NCI-H2171 (cell line): ENCODE measurements around the gene WNT7B.
A peak's percentile ranks its signal among the peaks of the same experiment; 100 is the strongest.

ENCODE experiments used
- DNase-seq: peaks from one replicate; lab custom pipeline; 2025; lab: John Stamatoyannopoulos, UW

Gene WNT7B

GRCh38 chr22:45971408-45972028 lies 5.4 kb downstream of the WNT7B start:
- DNase-seq: no peak

- DNase-seq: no peak
These were observed 6.1 kb downstream of the WNT7B start for GRCh38 chr22:45970705-45971407.

GRCh38 chr22:45969801-45970470 lies 7.0 kb downstream of the WNT7B start:
- no peak for DNase-seq

GRCh38 chr22:45969414-45969799 lies 7.6 kb downstream of the WNT7B start:
- DNase-seq: no peak

GRCh38 chr22:45968751-45969413 lies 8.1 kb downstream of the WNT7B start:
- no peak for DNase-seq

- no peak for DNase-seq
These were observed 8.8 kb downstream of the WNT7B start for GRCh38 chr22:45968003-45968650.

- DNase-seq: no peak
These were observed 10.0 kb downstream of the WNT7B start for GRCh38 chr22:45966895-45967365.

GRCh38 chr22:45966320-45966894 lies 10.6 kb downstream of the WNT7B start:
- DNase-seq: peak; percentile 68

- DNase-seq: no peak
These were observed 11.4 kb downstream of the WNT7B start for GRCh38 chr22:45965563-45965962.

- DNase-seq: no peak
These were observed 11.9 kb downstream of the WNT7B start for GRCh38 chr22:45964926-45965527.

GRCh38 chr22:45964372-45964771 lies 12.6 kb downstream of the WNT7B start:
- DNase-seq: no peak

GRCh38 chr22:45963821-45964220 lies 13.1 kb downstream of the WNT7B start:
- DNase-seq: no peak

- DNase-seq: no peak
These were observed 14.1 kb downstream of the WNT7B start for GRCh38 chr22:45962756-45963324.

GRCh38 chr22:45962434-45962718 lies 14.6 kb downstream of the WNT7B start:
- no peak for DNase-seq

- DNase-seq: no peak
These were observed 15.1 kb downstream of the WNT7B start for GRCh38 chr22:45961679-45962433.

GRCh38 chr22:45960477-45961386 lies 16.2 kb downstream of the WNT7B start:
- DNase-seq: no peak

GRCh38 chr22:45959719-45960476 lies 17.1 kb downstream of the WNT7B start:
- no peak for DNase-seq

- DNase-seq: no peak
These were observed 18.0 kb downstream of the WNT7B start for GRCh38 chr22:45958971-45959370.

GRCh38 chr22:45957826-45958225 lies 19.1 kb downstream of the WNT7B start:
- DNase-seq: no peak
